HCT116 (cell line): ENCODE results near the gene AADACL4. TPM values are rescaled to one million over a fixed set of nuclear protein-coding genes. Genes with fewer than 3 reads are reported as not detected.

Source experiments
- ATAC-seq: fragments of 200-7000 bp; cut with Tn5 transposase; 2 replicates; pipeline ENCODE4 v1.9.1; 2020; ENCODE audit warnings: mild to moderate bottlenecking, moderate library complexity
- BruUV-seq: library from RNA; stranded (reverse); fragments of 400-500 nt; replicated peaks from 2 replicates; lab custom pipeline; 2021; lab: Mats Ljungman, UMichigan
- CTCF ChIA-PET: fragments of 300-600 bp; sonication (Branson Sonifier 250); formaldehyde crosslinking; loops from one replicate; lab custom pipeline; 2021; ENCODE audit warnings: antibody characterized with exemption; lab: Charles Lee
- POLR2A ChIA-PET: fragments of 300-600, 350-600 bp; sonication (Branson Sonifier 250); formaldehyde crosslinking; loops from one replicate; lab custom pipeline; 2021; ENCODE audit warnings: antibody characterized with exemption; lab: Charles Lee
- RAD21 ChIA-PET, 2 experiments: fragments of 300-600 bp; sonication (Branson Sonifier 250); formaldehyde crosslinking; loops; one replicate each; lab custom pipeline; 2023; ENCODE audit warnings: low total read pairs in 2 of 2; ENCODE audit not compliant: uncharacterized antibody in 2 of 2, unreplicated experiment in 2 of 2, low non-redundant PET in 1 of 2; lab: Charles Lee
- DNase-seq: peaks from one replicate; pipeline ENCODE4 v3.0.0-alpha.2; 2010; ENCODE audit warnings: low read depth, low spot score
- H2AFZ ChIP-seq: fragments of 200-600 bp; shearing (Covaris generic), sonication (generic); 2 replicates; pipeline ENCODE4 v1.6.1; 2017; ENCODE audit warnings: low read depth, mixed run types, mixed read lengths, antibody characterized with exemption, low read length; ENCODE audit not compliant: poor library complexity, severe bottlenecking
- H3K27ac ChIP-seq: 2 replicates; pipeline ENCODE4 v1.5.1; 2012; ENCODE audit warnings: low read depth, low read length
- H3K27me3 ChIP-seq: fragments of 200-600 bp; sonication (generic); 2 replicates; pipeline ENCODE4 v1.6.1; 2016; ENCODE audit warnings: mixed run types, low read length, mixed read lengths; ENCODE audit not compliant: insufficient read depth
- H3K36me3 ChIP-seq, 2 experiments: fragments of 200-500 bp in 1 of 2; fragments of 200-600 bp in 1 of 2; sonication (Bioruptor generic) in 1 of 2; sonication (generic) in 1 of 2; 2 replicates each; pipeline versions ENCODE4 v1.5.1 to v1.6.1; 2014 to 2016; ENCODE audit warnings: low read length in 2 of 2, inconsistent platforms in 1 of 2, mixed read lengths in 1 of 2, mixed run types in 1 of 2; ENCODE audit not compliant: insufficient read depth in 2 of 2, control insufficient read depth in 1 of 2
- H3K4me1 ChIP-seq, 2 experiments: fragments of 200-600 bp in 1 of 2; sonication (generic) in 1 of 2; 2 replicates each; pipeline versions ENCODE4 v1.5.1 to v1.6.1; 2012 to 2017; ENCODE audit warnings: low read length in 2 of 2, inconsistent platforms in 1 of 2, mild to moderate bottlenecking in 1 of 2, mixed read lengths in 1 of 2, mixed run types in 1 of 2, moderate library complexity in 1 of 2; ENCODE audit not compliant: insufficient read depth in 2 of 2, control insufficient read depth in 1 of 2
- H3K4me2 ChIP-seq: fragments of 200-600 bp; sonication (generic); 2 replicates; pipeline ENCODE4 v1.6.1; 2017; ENCODE audit warnings: mixed run types, low read length, mixed read lengths
- H3K4me3 ChIP-seq, 2 experiments: fragments of 200-600 bp in 1 of 2; sonication (generic) in 1 of 2; replicated peaks in 1 of 2; 2 replicates each; pipeline ENCODE4 v1.5.1; 2011 to 2016; ENCODE audit warnings: low read length in 2 of 2, control low read depth in 1 of 2, low read depth in 1 of 2, mild to moderate bottlenecking in 1 of 2, mixed read lengths in 1 of 2, mixed run types in 1 of 2
- H3K79me2 ChIP-seq: fragments of 200-600 bp; sonication (generic); 2 replicates; pipeline ENCODE4 v1.6.1; 2017; ENCODE audit warnings: mild to moderate bottlenecking, mixed run types, low read length, moderate library complexity, mixed read lengths; ENCODE audit not compliant: insufficient read depth
- H3K9ac ChIP-seq: fragments of 200-600 bp; sonication (generic); 2 replicates; pipeline ENCODE4 v1.6.1; 2016; ENCODE audit warnings: low read length, mixed read lengths
- H3K9me2 ChIP-seq: fragments of 200-600 bp; sonication (generic), shearing (Covaris generic); 2 replicates; pipeline ENCODE4 v1.6.1; 2017; ENCODE audit warnings: mixed run types, mild to moderate bottlenecking, moderate library complexity; ENCODE audit not compliant: insufficient read depth
- H3K9me3 ChIP-seq, 2 experiments: fragments of 200-500 bp in 1 of 2; fragments of 200-600 bp in 1 of 2; sonication (Bioruptor generic) in 1 of 2; sonication (generic) in 1 of 2; 2 replicates each; pipeline ENCODE4 v1.6.1; 2014 to 2017; ENCODE audit warnings: low read length in 2 of 2, mixed read lengths in 2 of 2, inconsistent platforms in 1 of 2, low read depth in 1 of 2, mild to moderate bottlenecking in 1 of 2, mixed run types in 1 of 2, moderate library complexity in 1 of 2; ENCODE audit not compliant: control insufficient read depth in 1 of 2, insufficient read depth in 1 of 2
- H4K20me1 ChIP-seq: fragments of 200-600 bp; sonication (generic), shearing (Covaris generic); 2 replicates; pipeline ENCODE4 v1.6.1; 2017; ENCODE audit warnings: mixed run types, mild to moderate bottlenecking, moderate library complexity; ENCODE audit not compliant: insufficient read depth
- CBX3 ChIP-seq: IDR thresholded peaks from 2 replicates; pipeline ENCODE4 v1.6.1; 2012; ENCODE audit warnings: low read depth
- CEBPB ChIP-seq: IDR thresholded peaks from 2 replicates; pipeline ENCODE4 v1.6.1; 2012; ENCODE audit warnings: low read depth
- EGR1 ChIP-seq: IDR thresholded peaks from 2 replicates; pipeline ENCODE4 v1.6.1; 2012; ENCODE audit warnings: low read depth
- EZH2phosphoT487 ChIP-seq: fragments of 200-600 bp; IDR thresholded peaks from 2 replicates; pipeline ENCODE4 v1.6.1; 2018; ENCODE audit warnings: antibody characterized with exemption, borderline replicate concordance
- FOSL1 ChIP-seq: IDR thresholded peaks from 2 replicates; pipeline ENCODE4 v1.6.1; 2012; ENCODE audit warnings: low read depth
- JUND ChIP-seq: IDR thresholded peaks from 2 replicates; pipeline ENCODE4 v1.6.1; 2012
- POLR2A ChIP-seq: IDR thresholded peaks from 2 replicates; pipeline ENCODE4 v1.7.0; 2011; ENCODE audit warnings: borderline replicate concordance; ENCODE audit not compliant: insufficient read depth, insufficient read length; ENCODE audit errors: extremely low read depth
- POLR2AphosphoS5 ChIP-seq: IDR thresholded peaks from 2 replicates; pipeline ENCODE4 v1.6.1; 2011; ENCODE audit warnings: mild to moderate bottlenecking, low read depth, low read length, moderate library complexity
- RAD21 ChIP-seq: IDR thresholded peaks from 2 replicates; pipeline ENCODE4 v1.6.1; 2012; ENCODE audit warnings: low read depth, mild to moderate bottlenecking
- TCF7L2 ChIP-seq: IDR thresholded peaks from 2 replicates; pipeline ENCODE4 v1.7.0; 2011; ENCODE audit warnings: borderline replicate concordance, inconsistent platforms; ENCODE audit not compliant: insufficient read depth, insufficient read length; ENCODE audit errors: extremely low read depth
- ZFX ChIP-seq: fragments of 450-650 bp; IDR thresholded peaks from 2 replicates; pipeline ENCODE4 v1.6.1; 2017
- intact Hi-C: fragments of 100-400 bp; cut with micrococcal nuclease; formaldehyde crosslinking; loops from 2 replicates; pipeline ENCODE4 v1.10.0; 2022
- total RNA-seq: library from RNA; stranded (reverse); gene quantifications from one replicate; pipeline ENCODE4 v1.2.1, GENCODE V29; 2021; ENCODE audit not compliant: unreplicated experiment
- TF ChIP-seq, protein P1 (sequence below), 3 experiments: fragments of 200-600 bp in 1 of 3; sonication (generic) in 1 of 3; IDR thresholded peaks in 2 of 3; conservative IDR thresholded peaks in 1 of 3; 2 replicates each; pipeline ENCODE4 v1.5.1; 2012 to 2017; ENCODE audit warnings: low read depth in 2 of 3, low read length in 2 of 3, antibody characterized with exemption in 1 of 3, borderline replicate concordance in 1 of 3, control low read depth in 1 of 3, mild to moderate bottlenecking in 1 of 3, mixed read lengths in 1 of 3, mixed run types in 1 of 3, moderate library complexity in 1 of 3; ENCODE audit not compliant: insufficient read depth in 1 of 3
- TF ChIP-seq, protein P2 (sequence below): IDR thresholded peaks from 2 replicates; pipeline ENCODE4 v1.6.1; 2012
- TF ChIP-seq, protein P3 (sequence below): IDR thresholded peaks from 2 replicates; pipeline ENCODE4 v1.6.1; 2012; ENCODE audit warnings: low read depth

AADACL4 gene
- total RNA-seq, 1 experiment from 2014 or later, result not detected

GRCh38 chr1:12620931-12621330 lies 23.0 kb upstream of the AADACL4 start:
- TF ChIP-seq CBX3, result no peak
- TF ChIP-seq POLR2AphosphoS5, result no peak
- TF ChIP-seq CEBPB, result no peak
- TF ChIP-seq JUND, result no peak
- TF ChIP-seq EZH2phosphoT487, result no peak
- TF ChIP-seq, protein P1, sequence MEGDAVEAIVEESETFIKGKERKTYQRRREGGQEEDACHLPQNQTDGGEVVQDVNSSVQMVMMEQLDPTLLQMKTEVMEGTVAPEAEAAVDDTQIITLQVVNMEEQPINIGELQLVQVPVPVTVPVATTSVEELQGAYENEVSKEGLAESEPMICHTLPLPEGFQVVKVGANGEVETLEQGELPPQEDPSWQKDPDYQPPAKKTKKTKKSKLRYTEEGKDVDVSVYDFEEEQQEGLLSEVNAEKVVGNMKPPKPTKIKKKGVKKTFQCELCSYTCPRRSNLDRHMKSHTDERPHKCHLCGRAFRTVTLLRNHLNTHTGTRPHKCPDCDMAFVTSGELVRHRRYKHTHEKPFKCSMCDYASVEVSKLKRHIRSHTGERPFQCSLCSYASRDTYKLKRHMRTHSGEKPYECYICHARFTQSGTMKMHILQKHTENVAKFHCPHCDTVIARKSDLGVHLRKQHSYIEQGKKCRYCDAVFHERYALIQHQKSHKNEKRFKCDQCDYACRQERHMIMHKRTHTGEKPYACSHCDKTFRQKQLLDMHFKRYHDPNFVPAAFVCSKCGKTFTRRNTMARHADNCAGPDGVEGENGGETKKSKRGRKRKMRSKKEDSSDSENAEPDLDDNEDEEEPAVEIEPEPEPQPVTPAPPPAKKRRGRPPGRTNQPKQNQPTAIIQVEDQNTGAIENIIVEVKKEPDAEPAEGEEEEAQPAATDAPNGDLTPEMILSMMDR (IDR thresholded peaks at IDR 0.05 in 2 of 3, conservative IDR thresholded peaks at IDR 0.05 in 1 of 3; ENCODE audit: borderline replicate concordance in 1 of 3, insufficient read depth in 1 of 3, low read depth in 2 of 3, low read length in 2 of 3), result no peak
- TF ChIP-seq, protein P2, sequence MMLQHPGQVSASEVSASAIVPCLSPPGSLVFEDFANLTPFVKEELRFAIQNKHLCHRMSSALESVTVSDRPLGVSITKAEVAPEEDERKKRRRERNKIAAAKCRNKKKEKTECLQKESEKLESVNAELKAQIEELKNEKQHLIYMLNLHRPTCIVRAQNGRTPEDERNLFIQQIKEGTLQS, result no peak
- no peak for TF ChIP-seq ZFX
- TF ChIP-seq, protein P3, sequence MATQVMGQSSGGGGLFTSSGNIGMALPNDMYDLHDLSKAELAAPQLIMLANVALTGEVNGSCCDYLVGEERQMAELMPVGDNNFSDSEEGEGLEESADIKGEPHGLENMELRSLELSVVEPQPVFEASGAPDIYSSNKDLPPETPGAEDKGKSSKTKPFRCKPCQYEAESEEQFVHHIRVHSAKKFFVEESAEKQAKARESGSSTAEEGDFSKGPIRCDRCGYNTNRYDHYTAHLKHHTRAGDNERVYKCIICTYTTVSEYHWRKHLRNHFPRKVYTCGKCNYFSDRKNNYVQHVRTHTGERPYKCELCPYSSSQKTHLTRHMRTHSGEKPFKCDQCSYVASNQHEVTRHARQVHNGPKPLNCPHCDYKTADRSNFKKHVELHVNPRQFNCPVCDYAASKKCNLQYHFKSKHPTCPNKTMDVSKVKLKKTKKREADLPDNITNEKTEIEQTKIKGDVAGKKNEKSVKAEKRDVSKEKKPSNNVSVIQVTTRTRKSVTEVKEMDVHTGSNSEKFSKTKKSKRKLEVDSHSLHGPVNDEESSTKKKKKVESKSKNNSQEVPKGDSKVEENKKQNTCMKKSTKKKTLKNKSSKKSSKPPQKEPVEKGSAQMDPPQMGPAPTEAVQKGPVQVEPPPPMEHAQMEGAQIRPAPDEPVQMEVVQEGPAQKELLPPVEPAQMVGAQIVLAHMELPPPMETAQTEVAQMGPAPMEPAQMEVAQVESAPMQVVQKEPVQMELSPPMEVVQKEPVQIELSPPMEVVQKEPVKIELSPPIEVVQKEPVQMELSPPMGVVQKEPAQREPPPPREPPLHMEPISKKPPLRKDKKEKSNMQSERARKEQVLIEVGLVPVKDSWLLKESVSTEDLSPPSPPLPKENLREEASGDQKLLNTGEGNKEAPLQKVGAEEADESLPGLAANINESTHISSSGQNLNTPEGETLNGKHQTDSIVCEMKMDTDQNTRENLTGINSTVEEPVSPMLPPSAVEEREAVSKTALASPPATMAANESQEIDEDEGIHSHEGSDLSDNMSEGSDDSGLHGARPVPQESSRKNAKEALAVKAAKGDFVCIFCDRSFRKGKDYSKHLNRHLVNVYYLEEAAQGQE, result no peak
- TF ChIP-seq POLR2A, result no peak
- no peak for TF ChIP-seq TCF7L2
- no peak for TF ChIP-seq EGR1
- no peak for TF ChIP-seq FOSL1
- no peak for TF ChIP-seq RAD21
- TF ChIP-seq, all 23 proteins: peak for 0
- peak overlapping the region; percentile 92; the same call in 1 of the 2 replicates for H3K4me2 ChIP-seq
- peaks cover 18 to 40% of the 10 kb centered on the region in 2 experiments for H3K4me1 ChIP-seq
- H3K9me3 ChIP-seq, result no peaks in the 10 kb centered on the region
- ChIA-PET POLR2A (no interaction called here), CTCF (interaction anchor here (1.0 to 5.2 kb wide), 4 partner anchors 307 to 349 kb away, joined by 3 to 42 read pairs (median 10); no protein-coding TSS in a partner anchor), RAD21 (interaction anchor here in 1 of 2 experiments (1.3 kb wide), 1 partner anchor 142 kb away, joined by 4 read pairs; no protein-coding TSS in a partner anchor)
- H3K9me2 ChIP-seq, result no peaks in the 10 kb centered on the region
- H4K20me1 ChIP-seq, result no peaks in the 10 kb centered on the region
- ATAC-seq, result no peak
- no peak for DNase-seq
- no peak overlapping the region for H2AFZ ChIP-seq
- no TSS peak for BruUV-seq
- H3K27ac ChIP-seq, result no peak overlapping the region
- peaks cover 15% of the 10 kb centered on the region for H3K79me2 ChIP-seq
- no peak overlapping the region for H3K9ac ChIP-seq
- intact Hi-C loops, result loop anchor here (1.0 kb wide), 1 partner anchor 38 kb away; no protein-coding TSS in a partner anchor
- no peaks in the 10 kb centered on the region for H3K36me3 ChIP-seq
- no peak overlapping the region for H3K4me3 ChIP-seq
- H3K27me3 ChIP-seq, result no peaks in the 10 kb centered on the region
